ENCODE measurements around the gene IGHMBP2.

GRCh38 chr11:68904248-68904847, 657 bp downstream of the IGHMBP2 start:
- TF ChIP-seq SIN3A (IDR thresholded peaks at IDR 0.05; ENCODE audit: borderline replicate concordance in 2 of 2, control insufficient read depth in 1 of 2, low read depth in 2 of 2, low read length in 2 of 2) = no peak; a peak in 1 of 4 replicates
- no peak for TF ChIP-seq ZNF184 (CRISPR knock-in tag; IDR thresholded peaks at IDR 0.05)
- TF ChIP-seq CTCF (IDR thresholded peaks at IDR 0.05 in 2 of 3, conservative IDR thresholded peaks at IDR 0.05 in 1 of 3; ENCODE audit: insufficient read depth in 2 of 3, low read depth in 1 of 3, low read length in 3 of 3) = no peak
- TF ChIP-seq RAD21 (CRISPR knock-in tag; conservative IDR thresholded peaks at IDR 0.05 in 1 of 2, IDR thresholded peaks at IDR 0.05 in 1 of 2) = no peak
- TF ChIP-seq DACH1 (IDR thresholded peaks at IDR 0.05; ENCODE audit: partially characterized antibody) = no peak
- no peak for TF ChIP-seq FOXK1 (CRISPR knock-in tag; IDR thresholded peaks at IDR 0.05; ENCODE audit: borderline replicate concordance)
- TF ChIP-seq PML (IDR thresholded peaks at IDR 0.05; ENCODE audit: low read length) = no peak
- TF ChIP-seq, protein P1, sequence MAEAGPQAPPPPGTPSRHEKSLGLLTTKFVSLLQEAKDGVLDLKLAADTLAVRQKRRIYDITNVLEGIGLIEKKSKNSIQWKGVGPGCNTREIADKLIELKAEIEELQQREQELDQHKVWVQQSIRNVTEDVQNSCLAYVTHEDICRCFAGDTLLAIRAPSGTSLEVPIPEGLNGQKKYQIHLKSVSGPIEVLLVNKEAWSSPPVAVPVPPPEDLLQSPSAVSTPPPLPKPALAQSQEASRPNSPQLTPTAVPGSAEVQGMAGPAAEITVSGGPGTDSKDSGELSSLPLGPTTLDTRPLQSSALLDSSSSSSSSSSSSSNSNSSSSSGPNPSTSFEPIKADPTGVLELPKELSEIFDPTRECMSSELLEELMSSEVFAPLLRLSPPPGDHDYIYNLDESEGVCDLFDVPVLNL (CRISPR knock-in tag; IDR thresholded peaks at IDR 0.05; ENCODE audit: low read depth) = no peak
